ENCODE data around the gene XRCC3.

Gene XRCC3
- 3.7 to 25.9 (median 8.5) reads per million in 17 experiments for total RNA-seq

DNA sequence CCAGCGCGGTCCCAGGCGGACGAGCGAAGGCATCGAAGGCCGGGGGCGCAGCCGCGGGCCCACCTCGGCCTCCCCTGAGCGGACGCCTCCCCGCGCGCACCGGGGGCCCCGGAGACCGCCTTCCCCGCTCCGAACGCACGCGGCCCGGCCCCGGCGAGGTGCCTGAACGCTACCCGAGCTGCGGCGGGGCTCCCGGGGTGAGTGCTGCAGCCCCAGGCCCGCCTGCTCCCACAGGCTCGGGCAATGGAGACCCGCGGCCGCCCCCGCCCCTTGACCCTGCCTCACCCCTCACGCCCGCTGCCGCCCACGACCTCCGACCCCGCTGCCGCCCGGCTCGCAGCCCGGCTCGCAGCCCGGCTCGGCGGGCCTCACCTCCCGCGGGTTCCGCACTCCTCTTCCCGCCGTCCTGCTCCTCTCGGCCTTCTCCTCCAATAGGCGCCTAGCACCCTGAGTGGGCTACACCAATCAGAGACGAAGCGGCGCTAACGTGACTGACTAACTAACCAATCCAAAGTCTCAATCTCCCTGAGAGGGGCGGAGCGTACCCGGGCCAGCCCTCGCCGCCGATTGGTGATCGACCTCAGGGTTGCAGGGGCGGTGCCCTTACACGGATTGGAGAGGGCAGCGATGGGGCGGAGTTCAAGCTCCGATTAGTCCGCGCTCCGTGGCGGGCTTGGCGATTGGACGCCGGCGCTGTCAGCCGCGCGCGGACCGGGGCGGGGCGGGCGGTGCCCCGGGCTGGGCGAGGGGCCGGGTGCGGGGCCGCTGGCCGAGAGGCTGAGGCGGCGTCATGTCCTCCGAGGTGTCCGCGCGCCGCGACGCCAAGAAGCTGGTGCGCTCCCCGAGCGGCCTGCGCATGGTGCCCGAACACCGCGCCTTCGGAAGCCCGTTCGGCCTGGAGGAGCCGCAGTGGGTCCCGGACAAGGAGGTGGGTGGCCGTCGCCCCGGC is at the start of gene XRCC3, which contains the start of gene ZFYVE21:
Gene XRCC3, minus strand, starts transcription at position 400 of the 949 bp plus-strand sequence. CDS start 4,364 bp downstream, outside the sequence.
Gene ZFYVE21, plus strand, starts transcription at position 759 of the 949 bp plus-strand sequence. Its CDS starts 32 bp downstream, at position 791.
- peak; percentile 100 for DNase-seq

GRCh38 chr14:103763730-103764488 is 48.7 kb upstream of the XRCC3 start:
- no peak for DNase-seq

GRCh38 chr14:103762541-103762940 is 47.3 kb upstream of the XRCC3 start:
- DNase-seq, result peak; percentile 12 to 58 (median 36)

- no peak for DNase-seq
These were observed 46.8 kb upstream of the XRCC3 start for GRCh38 chr14:103762036-103762435.

- DNase-seq, result no peak
These were observed 43.0 kb upstream of the XRCC3 start for GRCh38 chr14:103758059-103758776.

DNA sequence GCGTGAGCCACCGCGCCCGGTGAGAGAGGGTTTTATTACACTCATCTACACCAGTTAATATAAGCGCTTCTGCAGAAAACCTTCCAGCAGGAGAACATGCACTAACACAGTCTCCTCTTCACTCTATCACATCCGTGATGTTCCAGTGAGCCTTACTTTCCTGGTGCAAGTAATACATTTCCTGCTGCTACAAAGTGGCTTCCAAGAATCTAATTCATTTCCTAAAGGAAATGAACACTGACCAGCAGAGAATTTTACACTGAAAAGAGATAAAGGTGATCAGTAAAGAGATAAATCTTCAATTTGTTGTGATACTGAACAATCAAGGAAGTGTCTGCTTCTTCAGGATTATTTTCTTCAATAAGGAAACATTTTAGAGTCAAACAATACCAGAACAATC is 39.8 kb upstream of the XRCC3 start:
- DNase-seq, result no peak

DNA sequence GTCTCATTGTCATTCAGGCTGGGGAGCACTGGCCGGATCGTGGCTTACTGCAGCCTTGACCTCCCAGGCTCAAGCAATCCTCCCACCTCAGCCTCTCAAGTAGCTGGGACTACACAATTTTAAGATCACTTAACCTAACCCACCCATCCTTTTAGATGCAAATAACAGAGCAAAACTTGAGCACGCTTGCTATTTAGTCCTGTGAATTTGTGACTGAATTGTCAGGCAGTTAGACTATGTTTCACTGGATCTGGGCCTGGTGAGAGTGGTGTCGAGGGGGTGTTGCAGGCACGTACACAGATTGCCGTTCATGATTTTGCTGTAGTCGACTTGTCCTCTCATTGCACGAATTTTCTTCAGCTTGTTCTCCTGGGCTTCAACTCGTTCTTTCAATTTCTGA is 38.5 kb upstream of the XRCC3 start:
- DNase-seq, result no peak

DNA sequence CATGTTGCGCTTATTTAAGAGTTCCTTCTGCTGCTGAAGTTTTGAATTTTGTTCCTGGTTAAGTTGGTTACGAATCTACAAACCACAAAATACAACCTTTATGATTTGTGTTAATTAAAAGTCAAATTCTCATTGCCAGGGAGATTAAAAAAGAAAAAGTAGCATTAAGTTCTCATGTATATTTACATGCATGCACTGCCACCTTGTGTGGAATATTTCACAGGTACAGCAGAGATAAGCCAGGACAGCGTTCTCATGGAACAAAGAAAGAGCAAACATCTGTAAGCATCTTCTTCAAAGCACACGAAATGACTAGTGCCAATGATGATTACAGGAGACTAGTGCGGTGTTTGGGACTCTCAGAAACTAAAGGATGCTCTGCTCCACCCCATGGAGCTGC is 34.6 kb upstream of the XRCC3 start:
- DNase-seq, result no peak

- DNase-seq, result peak in 1 of 4 experiments; percentile 11
These were observed 34.2 kb upstream of the XRCC3 start for GRCh38 chr14:103749452-103749851.

DNA sequence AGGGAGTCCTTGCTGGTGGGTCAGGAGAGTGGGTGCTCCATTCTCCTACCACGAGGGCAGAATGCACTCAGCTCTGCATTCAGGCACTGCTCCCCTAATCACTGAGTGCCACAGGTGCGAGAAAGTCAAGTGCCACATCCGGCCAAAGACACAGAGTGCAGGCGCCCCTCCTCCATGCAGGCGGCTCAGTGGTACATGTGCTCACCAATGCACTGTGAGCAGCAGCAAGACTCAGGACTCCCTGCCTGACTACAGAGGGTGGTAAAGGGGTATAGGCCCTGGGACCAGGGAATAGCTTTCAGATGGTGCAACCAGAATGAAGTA is 33.2 kb upstream of the XRCC3 start:
- DNase-seq, result no peak

GRCh38 chr14:103746701-103747100 is 31.4 kb upstream of the XRCC3 start:
- peak; percentile 71 to 86 (median 83) for DNase-seq

- DNase-seq, result no peak
These were observed 30.2 kb upstream of the XRCC3 start for GRCh38 chr14:103745424-103745823.

GRCh38 chr14:103744621-103745395 is 29.6 kb upstream of the XRCC3 start:
- no peak for DNase-seq

DNA sequence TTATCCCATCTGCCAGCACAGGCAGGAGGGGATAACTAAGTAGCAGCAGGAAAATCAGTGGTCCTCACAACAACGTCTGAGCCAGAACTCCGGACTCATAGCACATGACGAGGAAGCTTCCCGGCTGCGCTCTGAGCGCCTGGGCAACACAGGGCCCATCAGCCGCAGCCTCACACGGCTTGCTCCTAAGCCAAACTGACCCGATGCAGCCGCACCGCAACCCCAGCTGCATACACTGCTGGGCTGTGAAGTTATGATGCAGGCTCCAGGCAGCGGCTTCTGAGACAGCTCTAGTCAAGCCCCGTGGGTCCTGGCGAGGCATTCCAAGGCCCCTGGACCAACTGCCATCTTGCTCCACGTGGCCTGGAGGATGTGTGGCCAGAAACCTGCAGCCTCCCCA is 28.4 kb upstream of the XRCC3 start:
- no peak for DNase-seq

GRCh38 chr14:103742499-103743255 is 27.4 kb upstream of the XRCC3 start:
- no peak for DNase-seq

DNA sequence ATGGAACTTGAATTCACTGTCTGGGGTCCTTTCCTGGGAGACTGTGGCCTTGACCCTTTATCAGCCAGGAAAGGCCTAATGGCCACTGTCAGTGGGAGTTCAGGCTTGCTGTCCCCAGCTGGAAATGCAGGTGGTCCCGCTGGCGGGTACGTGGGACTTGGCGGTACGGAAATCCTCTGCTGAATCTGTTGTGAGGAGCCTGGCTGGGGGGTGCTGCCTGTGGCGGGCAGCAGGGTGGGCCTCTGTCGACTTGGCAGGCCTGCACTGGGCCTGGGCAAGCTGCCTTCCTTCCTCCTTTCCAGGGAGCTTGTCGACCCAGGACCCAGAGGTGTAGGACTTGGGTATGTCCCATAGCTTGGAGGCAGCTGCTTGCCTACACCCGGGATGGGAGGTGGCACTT is 26.6 kb upstream of the XRCC3 start:
- no peak for DNase-seq

DNA sequence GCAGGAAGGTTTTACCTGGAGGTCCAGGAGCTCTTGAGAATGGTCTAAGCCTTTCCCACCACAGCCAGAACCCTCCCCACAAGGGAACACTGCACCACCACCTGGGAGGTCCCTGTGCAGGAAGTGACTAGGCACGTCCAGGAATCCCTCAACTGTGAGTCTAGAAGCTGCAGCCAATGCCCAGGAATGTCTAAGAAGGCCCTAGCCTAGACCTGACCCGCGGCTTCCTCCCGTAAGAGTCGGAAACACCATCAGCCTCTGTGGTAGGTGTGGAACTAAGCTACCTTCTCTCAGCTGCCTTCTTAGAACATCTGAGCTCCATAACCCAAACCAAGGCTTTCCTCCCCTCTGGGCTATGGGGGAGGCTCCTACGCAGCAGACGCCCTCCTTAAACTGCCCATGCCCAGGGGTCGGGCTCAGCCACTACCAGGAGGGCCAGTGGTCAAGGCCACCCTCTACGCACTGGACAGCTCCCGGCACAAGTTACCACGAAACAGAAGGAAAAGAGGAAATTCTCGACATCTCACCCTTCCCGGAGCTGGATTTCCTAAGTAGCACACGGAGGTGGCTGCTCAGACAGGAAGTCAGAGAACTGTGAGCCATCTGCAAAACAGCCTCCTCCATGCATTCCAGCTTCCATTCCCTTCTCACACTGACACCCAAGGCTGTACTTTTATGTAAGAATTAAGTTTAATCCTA is 25.9 kb upstream of the XRCC3 start:
- DNase-seq, result peak; percentile 32 to 64 (median 52)

DNA sequence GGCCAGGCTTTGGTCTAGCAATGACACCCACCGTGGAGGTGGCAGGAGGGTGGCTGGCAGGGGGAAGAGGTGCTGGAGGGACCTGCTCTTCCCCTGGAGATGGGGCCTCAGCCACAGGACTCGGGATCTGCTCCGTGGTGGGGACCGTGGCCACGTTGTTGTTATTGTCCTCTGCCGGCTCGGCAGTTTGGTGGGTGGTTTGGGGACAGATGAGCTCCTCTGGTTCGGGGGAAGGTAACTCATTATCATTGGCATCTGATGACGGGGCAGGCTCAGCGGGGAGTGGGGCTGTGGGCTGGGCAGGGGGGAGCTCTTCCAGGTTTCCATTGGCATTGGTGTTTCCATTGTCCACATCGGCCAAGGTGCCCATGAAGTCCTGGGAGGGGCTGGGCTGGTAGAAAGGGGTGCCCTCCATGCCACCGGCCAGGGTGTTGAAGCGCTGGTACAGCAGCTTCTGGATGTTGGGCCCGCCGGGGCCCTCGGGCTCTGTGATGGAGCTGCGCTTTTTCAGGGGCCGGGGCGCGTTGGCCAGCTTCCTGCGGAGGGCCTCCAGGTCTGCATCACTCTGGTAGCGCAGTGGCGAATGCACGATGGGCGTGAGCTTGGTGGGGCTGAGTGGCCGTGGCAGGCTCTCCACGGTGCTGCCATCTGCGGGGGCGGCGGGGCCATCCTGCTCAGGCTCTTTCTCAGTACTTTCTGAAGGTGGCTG is 24.7 kb upstream of the XRCC3 start:
- DNase-seq, result no peak

DNA sequence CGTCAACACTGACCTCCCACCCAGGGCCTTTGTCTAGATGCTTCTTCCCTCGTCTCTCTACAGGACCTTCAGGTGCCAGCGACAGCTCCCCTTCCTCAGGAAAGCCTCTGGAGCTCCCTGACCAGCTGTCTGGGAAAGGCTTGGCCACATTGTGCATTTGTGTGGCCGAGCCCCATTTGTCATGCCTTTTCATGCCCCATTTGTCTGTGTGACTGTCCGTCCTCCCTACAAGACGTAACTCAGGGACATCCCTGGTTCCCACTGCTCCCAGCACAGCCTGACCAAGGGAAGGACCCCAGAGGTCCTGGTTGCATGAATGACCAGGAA is 24.2 kb upstream of the XRCC3 start:
- no peak for DNase-seq

All from suppressor macrophage (primary cell).